ENCODE results near the gene FOCAD.

The FOCAD gene

DNA sequence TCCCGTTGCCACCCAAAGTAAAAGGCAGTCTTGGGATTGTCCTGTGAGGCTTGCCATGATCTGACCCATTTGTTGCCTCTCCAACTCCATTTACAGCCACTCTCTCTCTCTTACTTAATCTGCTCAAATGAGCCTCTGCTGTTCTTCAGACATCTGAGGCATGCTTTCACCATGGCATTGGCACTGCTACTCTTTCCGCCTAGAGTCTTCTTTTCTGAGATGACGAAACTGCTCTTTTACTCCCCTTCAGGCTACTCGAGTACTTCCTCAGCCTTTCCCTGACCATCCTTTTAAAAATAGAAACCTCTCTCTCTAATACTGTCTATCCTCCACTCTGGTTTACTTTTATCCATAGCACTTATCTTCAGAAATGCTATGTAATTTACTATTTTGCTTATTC is 9.0 kb downstream of the FOCAD start:
- TF ChIP-seq TAF1 (IDR thresholded peaks at IDR 0.05; ENCODE audit: low read depth) (no peak), FOXM1 (IDR thresholded peaks at IDR 0.05; ENCODE audit: borderline replicate concordance, low read depth) (no peak), TEAD4 (IDR thresholded peaks at IDR 0.05) (no peak), NFIC (IDR thresholded peaks at IDR 0.05) (no peak)
- TF ChIP-seq, protein P1, sequence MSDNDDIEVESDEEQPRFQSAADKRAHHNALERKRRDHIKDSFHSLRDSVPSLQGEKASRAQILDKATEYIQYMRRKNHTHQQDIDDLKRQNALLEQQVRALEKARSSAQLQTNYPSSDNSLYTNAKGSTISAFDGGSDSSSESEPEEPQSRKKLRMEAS (IDR thresholded peaks at IDR 0.05), result no peak

DNA sequence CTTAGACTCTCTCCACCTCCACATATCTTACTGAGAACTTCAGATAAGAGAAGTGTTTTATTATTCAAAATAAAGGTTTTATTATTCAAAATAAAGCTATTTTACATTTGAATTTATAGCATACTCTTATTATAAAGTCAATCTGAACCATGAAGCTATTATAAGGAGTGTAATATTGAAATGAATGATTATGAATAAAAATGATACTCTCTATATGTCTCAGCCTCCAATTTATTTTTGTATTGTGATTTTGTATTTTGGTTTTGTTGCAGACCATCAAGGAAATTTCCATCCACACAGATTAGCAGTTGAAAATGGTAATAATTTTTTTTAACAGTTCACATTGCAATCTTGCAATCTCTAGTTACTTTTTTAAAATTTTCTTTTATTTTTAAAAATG is 10.2 kb downstream of the FOCAD start:
- TF ChIP-seq EGR1 (IDR thresholded peaks at IDR 0.05), result no peak
- no peak for TF ChIP-seq CEBPB (IDR thresholded peaks at IDR 0.05)
- TF ChIP-seq, protein P2, sequence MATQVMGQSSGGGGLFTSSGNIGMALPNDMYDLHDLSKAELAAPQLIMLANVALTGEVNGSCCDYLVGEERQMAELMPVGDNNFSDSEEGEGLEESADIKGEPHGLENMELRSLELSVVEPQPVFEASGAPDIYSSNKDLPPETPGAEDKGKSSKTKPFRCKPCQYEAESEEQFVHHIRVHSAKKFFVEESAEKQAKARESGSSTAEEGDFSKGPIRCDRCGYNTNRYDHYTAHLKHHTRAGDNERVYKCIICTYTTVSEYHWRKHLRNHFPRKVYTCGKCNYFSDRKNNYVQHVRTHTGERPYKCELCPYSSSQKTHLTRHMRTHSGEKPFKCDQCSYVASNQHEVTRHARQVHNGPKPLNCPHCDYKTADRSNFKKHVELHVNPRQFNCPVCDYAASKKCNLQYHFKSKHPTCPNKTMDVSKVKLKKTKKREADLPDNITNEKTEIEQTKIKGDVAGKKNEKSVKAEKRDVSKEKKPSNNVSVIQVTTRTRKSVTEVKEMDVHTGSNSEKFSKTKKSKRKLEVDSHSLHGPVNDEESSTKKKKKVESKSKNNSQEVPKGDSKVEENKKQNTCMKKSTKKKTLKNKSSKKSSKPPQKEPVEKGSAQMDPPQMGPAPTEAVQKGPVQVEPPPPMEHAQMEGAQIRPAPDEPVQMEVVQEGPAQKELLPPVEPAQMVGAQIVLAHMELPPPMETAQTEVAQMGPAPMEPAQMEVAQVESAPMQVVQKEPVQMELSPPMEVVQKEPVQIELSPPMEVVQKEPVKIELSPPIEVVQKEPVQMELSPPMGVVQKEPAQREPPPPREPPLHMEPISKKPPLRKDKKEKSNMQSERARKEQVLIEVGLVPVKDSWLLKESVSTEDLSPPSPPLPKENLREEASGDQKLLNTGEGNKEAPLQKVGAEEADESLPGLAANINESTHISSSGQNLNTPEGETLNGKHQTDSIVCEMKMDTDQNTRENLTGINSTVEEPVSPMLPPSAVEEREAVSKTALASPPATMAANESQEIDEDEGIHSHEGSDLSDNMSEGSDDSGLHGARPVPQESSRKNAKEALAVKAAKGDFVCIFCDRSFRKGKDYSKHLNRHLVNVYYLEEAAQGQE (IDR thresholded peaks at IDR 0.05; ENCODE audit: low read depth), result no peak
- no peak for TF ChIP-seq YY1 (IDR thresholded peaks at IDR 0.05; ENCODE audit: low read depth)
- TF ChIP-seq FOXM1 (IDR thresholded peaks at IDR 0.05; ENCODE audit: borderline replicate concordance, low read depth), result no peak

DNA sequence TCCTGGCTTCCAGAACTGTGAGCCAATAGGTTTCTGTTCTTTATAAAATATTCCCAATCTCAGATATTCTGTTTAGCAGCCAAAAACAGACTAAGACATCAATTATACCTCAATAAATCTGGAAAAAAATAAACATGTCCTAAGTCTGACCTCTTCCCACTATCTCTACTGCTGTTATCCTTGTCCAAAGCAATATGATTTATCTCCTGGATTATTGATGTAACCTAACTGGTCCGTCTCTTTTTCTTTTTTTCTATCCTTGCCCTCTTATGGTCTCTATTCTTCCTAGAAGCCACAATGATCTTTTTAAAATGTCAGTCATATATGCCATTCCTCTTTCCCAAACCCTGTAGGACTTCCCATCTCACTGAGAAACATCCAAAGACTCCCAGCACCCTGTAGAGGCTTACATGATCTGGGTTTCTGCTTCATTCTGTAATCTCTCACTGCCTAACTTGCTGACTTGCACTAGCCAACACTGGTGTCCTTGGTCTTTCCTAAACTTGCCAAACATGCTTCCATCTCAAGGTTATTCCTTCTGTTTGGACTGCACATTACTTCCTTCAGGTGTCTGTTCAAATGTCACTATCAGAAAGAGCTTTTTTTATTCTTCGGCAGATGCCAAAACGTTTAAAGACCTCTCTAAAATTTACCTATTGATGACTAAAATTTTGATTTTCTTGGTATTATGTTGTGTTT is 13.1 kb downstream of the FOCAD start:
- TF ChIP-seq EGR1 (IDR thresholded peaks at IDR 0.05) (no peak), YY1 (IDR thresholded peaks at IDR 0.05; ENCODE audit: low read depth) (no peak), NFIC (IDR thresholded peaks at IDR 0.05) (no peak), TAF1 (IDR thresholded peaks at IDR 0.05; ENCODE audit: low read depth) (no peak), TEAD4 (IDR thresholded peaks at IDR 0.05) (no peak), ZBTB7A (IDR thresholded peaks at IDR 0.05; ENCODE audit: low read depth) (no peak), EP300 (IDR thresholded peaks at IDR 0.05; ENCODE audit: borderline replicate concordance) (no peak), FOXM1 (IDR thresholded peaks at IDR 0.05; ENCODE audit: borderline replicate concordance, low read depth) (no peak), CREB1 (IDR thresholded peaks at IDR 0.05; ENCODE audit: low read depth) (no peak), TCF12 (IDR thresholded peaks at IDR 0.05; ENCODE audit: low read depth) (no peak), CEBPB (IDR thresholded peaks at IDR 0.05) (no peak), RAD21 (IDR thresholded peaks at IDR 0.05; ENCODE audit: low read depth) (no peak)
- TF ChIP-seq, protein P3, sequence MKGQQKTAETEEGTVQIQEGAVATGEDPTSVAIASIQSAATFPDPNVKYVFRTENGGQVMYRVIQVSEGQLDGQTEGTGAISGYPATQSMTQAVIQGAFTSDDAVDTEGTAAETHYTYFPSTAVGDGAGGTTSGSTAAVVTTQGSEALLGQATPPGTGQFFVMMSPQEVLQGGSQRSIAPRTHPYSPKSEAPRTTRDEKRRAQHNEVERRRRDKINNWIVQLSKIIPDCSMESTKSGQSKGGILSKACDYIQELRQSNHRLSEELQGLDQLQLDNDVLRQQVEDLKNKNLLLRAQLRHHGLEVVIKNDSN (IDR thresholded peaks at IDR 0.05), result no peak
- TF ChIP-seq, protein P2 (IDR thresholded peaks at IDR 0.05; ENCODE audit: low read depth), result no peak
- TF ChIP-seq, protein P1 (IDR thresholded peaks at IDR 0.05), result no peak

DNA sequence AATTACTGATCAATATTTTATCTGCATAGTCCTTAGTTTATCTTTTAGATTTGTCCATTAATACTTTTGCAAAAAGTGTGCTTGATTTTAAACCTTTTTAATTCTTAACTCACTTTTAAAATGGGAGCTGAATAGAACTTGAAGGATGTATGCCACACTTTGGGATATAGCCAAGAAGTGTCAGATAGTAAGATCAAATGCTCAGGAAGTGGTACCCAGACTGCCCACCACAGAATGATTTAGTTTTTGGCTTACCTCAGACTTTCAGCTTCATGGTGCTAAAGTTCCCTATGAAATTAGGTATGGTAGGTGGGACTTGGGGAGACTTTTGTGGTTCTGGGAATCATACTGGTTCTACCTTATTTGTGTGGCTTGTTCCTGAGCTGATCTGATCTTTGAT is 14.7 kb downstream of the FOCAD start:
- TF ChIP-seq CEBPB (IDR thresholded peaks at IDR 0.05) (no peak), NFIC (IDR thresholded peaks at IDR 0.05) (no peak), TCF12 (IDR thresholded peaks at IDR 0.05; ENCODE audit: low read depth) (no peak), CREB1 (IDR thresholded peaks at IDR 0.05; ENCODE audit: low read depth) (no peak), EP300 (IDR thresholded peaks at IDR 0.05; ENCODE audit: borderline replicate concordance) (no peak), ZBTB7A (IDR thresholded peaks at IDR 0.05; ENCODE audit: low read depth) (no peak), TAF1 (IDR thresholded peaks at IDR 0.05; ENCODE audit: low read depth) (no peak), TEAD4 (IDR thresholded peaks at IDR 0.05) (no peak), YY1 (IDR thresholded peaks at IDR 0.05; ENCODE audit: low read depth) (no peak)
- TF ChIP-seq, protein P1 (IDR thresholded peaks at IDR 0.05), result no peak
- TF ChIP-seq, protein P3 (IDR thresholded peaks at IDR 0.05), result no peak

DNA sequence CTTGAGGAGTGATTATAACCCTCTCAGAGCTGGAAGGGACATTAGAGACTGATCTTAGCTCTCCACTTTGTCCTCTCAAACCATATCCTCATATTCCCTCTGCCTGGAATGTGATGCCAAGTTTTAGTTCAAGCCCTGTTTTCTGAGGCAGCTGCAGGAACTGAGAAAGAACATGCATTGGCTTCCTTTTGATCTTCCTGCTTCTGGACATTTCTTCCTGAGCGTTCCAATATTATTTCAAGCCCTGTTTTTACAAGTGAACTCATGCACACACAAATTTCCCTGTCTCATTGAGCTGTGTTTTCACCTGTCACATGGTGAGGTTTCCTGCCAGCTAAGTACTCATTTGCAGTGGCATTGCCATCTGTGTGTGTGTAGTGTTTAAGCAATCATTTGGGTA is 17.0 kb downstream of the FOCAD start:
- TF ChIP-seq FOXM1 (IDR thresholded peaks at IDR 0.05; ENCODE audit: borderline replicate concordance, low read depth), result no peak
- no peak for TF ChIP-seq EGR1 (IDR thresholded peaks at IDR 0.05)
- no peak for TF ChIP-seq TEAD4 (IDR thresholded peaks at IDR 0.05)

DNA sequence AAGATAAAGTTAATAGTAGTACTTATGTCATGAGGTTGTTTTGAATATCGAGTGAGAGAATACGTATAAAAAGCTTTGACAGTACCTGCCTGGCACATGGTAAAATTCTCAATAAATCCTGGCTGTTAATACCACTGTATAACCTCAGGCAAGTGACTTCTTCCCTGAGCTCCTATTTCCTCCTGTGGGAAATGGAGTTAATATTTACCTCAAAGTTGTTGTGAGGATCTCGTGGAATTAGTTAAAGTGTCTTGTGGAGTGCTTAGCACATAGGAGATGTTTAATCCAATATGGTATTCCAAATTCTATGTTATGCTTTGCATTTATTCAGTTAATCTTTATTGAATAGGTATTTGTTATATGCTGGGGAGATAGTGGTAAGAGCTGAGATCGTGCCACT is 18.5 kb downstream of the FOCAD start:
- TF ChIP-seq RAD21 (IDR thresholded peaks at IDR 0.05; ENCODE audit: low read depth) (no peak), NFIC (IDR thresholded peaks at IDR 0.05) (no peak), ZBTB7A (IDR thresholded peaks at IDR 0.05; ENCODE audit: low read depth) (no peak), TAF1 (IDR thresholded peaks at IDR 0.05; ENCODE audit: low read depth) (no peak), EP300 (IDR thresholded peaks at IDR 0.05; ENCODE audit: borderline replicate concordance) (no peak), CREB1 (IDR thresholded peaks at IDR 0.05; ENCODE audit: low read depth) (no peak)

Measured in Ishikawa (cell line).